ENCODE results near the gene SS18L1.

SS18L1 gene

GRCh38 chr20:62227977-62228958 is 84.7 kb downstream of the SS18L1 start:
- TF ChIP-seq CREB5 (CRISPR knock-in tag; IDR thresholded peaks at IDR 0.05; ENCODE audit: low read depth) (no peak), BACH2 (CRISPR knock-in tag; IDR thresholded peaks at IDR 0.05; ENCODE audit: borderline replicate concordance) (no peak), CSRNP3 (CRISPR knock-in tag; IDR thresholded peaks at IDR 0.05) (no peak), GLIS3 (CRISPR knock-in tag; IDR thresholded peaks at IDR 0.05) (no peak), POU6F1 (CRISPR knock-in tag; IDR thresholded peaks at IDR 0.05; ENCODE audit: borderline replicate concordance, low read depth) (no peak), PPARA (CRISPR knock-in tag; IDR thresholded peaks at IDR 0.05; ENCODE audit: borderline replicate concordance) (no peak), TSHZ2 (CRISPR knock-in tag; IDR thresholded peaks at IDR 0.05) (no peak), ZFP30 (CRISPR knock-in tag; IDR thresholded peaks at IDR 0.05) (no peak), ZNF70 (CRISPR knock-in tag; IDR thresholded peaks at IDR 0.05) (no peak), ZFP3 (CRISPR knock-in tag; IDR thresholded peaks at IDR 0.05) (no peak), SNAI2 (CRISPR knock-in tag; IDR thresholded peaks at IDR 0.05) (no peak), ISL1 (CRISPR knock-in tag; IDR thresholded peaks at IDR 0.05) (no peak), TCF4 (CRISPR knock-in tag; IDR thresholded peaks at IDR 0.05; ENCODE audit: borderline replicate concordance) (no peak), ARNTL (CRISPR knock-in tag; IDR thresholded peaks at IDR 0.05; ENCODE audit: borderline replicate concordance, low read depth) (no peak), PATZ1 (CRISPR knock-in tag; IDR thresholded peaks at IDR 0.05; ENCODE audit: borderline replicate concordance) (no peak), ZNF8 (CRISPR knock-in tag; IDR thresholded peaks at IDR 0.05) (no peak)
- no peak; the same call in 2 of the 3 replicates for ATAC-seq

- ATAC-seq = no peak
- TF ChIP-seq SNAI2 (CRISPR knock-in tag; IDR thresholded peaks at IDR 0.05) (no peak), ZC3H10 (CRISPR knock-in tag; IDR thresholded peaks at IDR 0.05) (no peak), POU6F1 (CRISPR knock-in tag; IDR thresholded peaks at IDR 0.05; ENCODE audit: borderline replicate concordance, low read depth) (no peak), ZNF8 (CRISPR knock-in tag; IDR thresholded peaks at IDR 0.05) (no peak), CSDC2 (CRISPR knock-in tag; IDR thresholded peaks at IDR 0.05) (no peak), ZNF565 (CRISPR knock-in tag; conservative IDR thresholded peaks at IDR 0.05; ENCODE audit: low read depth) (no peak), TOX (CRISPR knock-in tag; IDR thresholded peaks at IDR 0.05; ENCODE audit: borderline replicate concordance) (no peak), RARB (CRISPR knock-in tag; IDR thresholded peaks at IDR 0.05) (no peak), OSR1 (CRISPR knock-in tag; IDR thresholded peaks at IDR 0.05) (no peak), ZFP3 (CRISPR knock-in tag; IDR thresholded peaks at IDR 0.05) (no peak)
Measured at GRCh38 chr20:62228982-62229545, 85.5 kb downstream of the SS18L1 start.

Data from SK-N-SH treated with all-trans-retinoic acid at 6 μM for 48 hours (cell line).